Esophagus squamous epithelium (tissue), 5 donors: ENCODE data around the gene RBM19. TPM values are rescaled to one million over a fixed set of nuclear protein-coding genes. Genes with fewer than 3 reads are reported as not detected.
A peak's percentile ranks its signal among the peaks of the same experiment; 100 is the strongest.

Experiments
- DNase-seq: peaks from one replicate; lab custom pipeline; 2025; lab: John Stamatoyannopoulos, UW
- H3K27ac ChIP-seq, 4 donors: fragments of 200-600 bp; sonication (generic); one replicate each; pipeline ENCODE4 v1.5.1; 2016 to 2019; ENCODE audit warnings: mild to moderate bottlenecking in 1 of 4
- H3K27me3 ChIP-seq, 4 donors: fragments of 200-600 bp; sonication (generic); 1 replicate in 3 of 4; 2 replicates in 1 of 4; pipeline versions ENCODE4 v1.5.1 to v1.6.0; 2017 to 2021; ENCODE audit warnings: antibody characterized with exemption in 1 of 4
- H3K36me3 ChIP-seq, 3 donors: fragments of 200-600 bp; sonication (generic); one replicate each; pipeline ENCODE4 v1.5.1; 2016 to 2019
- H3K4me1 ChIP-seq, 3 donors: fragments of 200-600 bp; sonication (generic); one replicate each; pipeline ENCODE4 v1.5.1; 2017 to 2019
- H3K4me3 ChIP-seq, 4 donors: fragments of 200-600 bp; sonication (generic); 1 replicate in 3 of 4; 2 replicates in 1 of 4; pipeline ENCODE4 v1.5.1; 2016 to 2019; ENCODE audit warnings: mild to moderate bottlenecking in 2 of 4, moderate library complexity in 1 of 4
- H3K9me3 ChIP-seq, 3 donors: fragments of 200-600 bp; sonication (generic); one replicate each; pipeline ENCODE4 v1.5.1; 2016 to 2019
- CTCF ChIP-seq, 6 experiments: fragments of 450-650 bp in 4 of 6; fragments of 200-600 bp in 2 of 6; sonication (generic) in 2 of 6; IDR thresholded peaks; one replicate each; pipeline ENCODE4 v1.5.1; 2016 to 2019; ENCODE audit warnings: antibody characterized with exemption in 6 of 6, mild to moderate bottlenecking in 4 of 6, moderate library complexity in 4 of 6
- POLR2A ChIP-seq, 4 donors: fragments of 450-650 bp; IDR thresholded peaks; one replicate each; pipeline ENCODE4 v1.6.1; 2017; ENCODE audit warnings: antibody characterized with exemption in 4 of 4, mild to moderate bottlenecking in 4 of 4, moderate library complexity in 3 of 4
- WGBS, 2 donors: methylation state at CpG; one replicate each; pipeline ENCODE4 v1.1.5; 2018; 5-methylcytosine and 5-hydroxymethylcytosine counted together
- intact Hi-C: fragments of 100-400 bp; cut with DNase I; formaldehyde crosslinking; loops from one replicate; pipeline ENCODE4 v1.15.0; 2022
- total RNA-seq, 4 donors: library from RNA; depleted of rRNA; stranded (reverse); fragments of >200 nt; gene quantifications; one replicate each; pipeline ENCODE4 v1.1.0, GENCODE V29; 2016
- donor health status: DM: yes; HTN: yes; CAD: no.

Gene RBM19
- total RNA-seq, 4 donors from 2014 or later, result 13.1 to 32.8 (median 27.4) TPM

GRCh38 chr12:113917393-113917792 is 48.7 kb downstream of the RBM19 start:
- Histone ChIP-seq H3K4me1 (peaks cover 0 to 14% (median 0%) of the 10 kb centered on the region in 3 donors), H3K27ac (no peak overlapping the region), H3K27me3 (no peaks in the 10 kb centered on the region), H3K36me3 (peaks cover 0 to 90% (median 14%) of the 10 kb centered on the region in 3 donors), H3K4me3 (no peak overlapping the region), H3K9me3 (no peaks in the 10 kb centered on the region)
- DNase-seq, result no peak
- TF ChIP-seq POLR2A (IDR thresholded peaks at IDR 0.05) (no peak), CTCF (IDR thresholded peaks at IDR 0.05) (no peak)
- WGBS, 2 donors, result 96 to 97% methylated on average over 5 of the region's 5 CpGs
- intact Hi-C loops, result loop anchor here (10.0 kb wide), 1 partner anchor 453 kb away; no protein-coding TSS in a partner anchor

GRCh38 chr12:113914806-113915205 is 51.3 kb downstream of the RBM19 start:
- TF ChIP-seq CTCF (IDR thresholded peaks at IDR 0.05), result no peak
- TF ChIP-seq POLR2A (IDR thresholded peaks at IDR 0.05), result no peak
- no peak overlapping the region for H3K27ac ChIP-seq
- intact Hi-C loops, result loop anchor here (10.0 kb wide), 1 partner anchor 450 kb away; no protein-coding TSS in a partner anchor
- no peak overlapping the region for H3K4me3 ChIP-seq
- no peaks in the 10 kb centered on the region for H3K27me3 ChIP-seq
- 94 to 100% methylated on average over 1 to 3 of the region's 13 CpGs for WGBS, 2 donors
- no peaks in the 10 kb centered on the region for H3K9me3 ChIP-seq
- peaks cover 0 to 90% (median 14%) of the 10 kb centered on the region in 3 donors for H3K36me3 ChIP-seq
- no peak for DNase-seq
- H3K4me1 ChIP-seq, result peaks cover 0 to 15% (median 0%) of the 10 kb centered on the region in 3 donors

- H3K27me3 ChIP-seq, result no peaks in the 10 kb centered on the region
- 86 to 96% methylated on average over 7 of the region's 10 CpGs for WGBS, 2 donors
- DNase-seq, result no peak
- H3K9me3 ChIP-seq, result no peaks in the 10 kb centered on the region
- TF ChIP-seq POLR2A (IDR thresholded peaks at IDR 0.05) (no peak), CTCF (IDR thresholded peaks at IDR 0.05) (no peak)
- H3K4me1 ChIP-seq, result peaks cover 0 to 15% (median 0%) of the 10 kb centered on the region in 3 donors
- peaks cover 0 to 90% (median 14%) of the 10 kb centered on the region in 3 donors for H3K36me3 ChIP-seq
- intact Hi-C loops, result loop anchor here (10.0 kb wide), 1 partner anchor 449 kb away; no protein-coding TSS in a partner anchor
- H3K4me3 ChIP-seq, result no peak overlapping the region
- H3K27ac ChIP-seq, result no peak overlapping the region
Observed at GRCh38 chr12:113914176-113914575, 51.9 kb downstream of the RBM19 start.

- Histone ChIP-seq H3K4me3 (no peak overlapping the region), H3K9me3 (no peaks in the 10 kb centered on the region), H3K4me1 (peaks cover 0 to 15% (median 0%) of the 10 kb centered on the region in 3 donors), H3K36me3 (peaks cover 0 to 90% (median 14%) of the 10 kb centered on the region in 3 donors), H3K27me3 (no peaks in the 10 kb centered on the region), H3K27ac (no peak overlapping the region)
- intact Hi-C loops, result loop anchor here (10.0 kb wide), 1 partner anchor 448 kb away; no protein-coding TSS in a partner anchor
- 37 to 46% methylated on average over 9 to 13 of the region's 13 CpGs for WGBS, 2 donors
- TF ChIP-seq POLR2A (IDR thresholded peaks at IDR 0.05), result no peak
- TF ChIP-seq CTCF (IDR thresholded peaks at IDR 0.05), result peak; percentile 52 to 90 (median 86)
- DNase-seq, result no peak
Observed at GRCh38 chr12:113912760-113913329, 53.3 kb downstream of the RBM19 start.
